Hepatocyte (in vitro differentiated cells): Measurements from ENCODE around the gene PLEKHA6. TPM values are rescaled to one million over a fixed set of nuclear protein-coding genes. Genes with fewer than 3 reads are reported as not detected.
A peak's percentile ranks its signal among the peaks of the same experiment; 100 is the strongest.

Source experiments
- DNase-seq: peaks from one replicate; pipeline ENCODE4 v3.0.0-alpha.2; 2016; ENCODE audit warnings: low spot score
- H2AFZ ChIP-seq: fragments of 200-600 bp; sonication (generic); 2 replicates; pipeline ENCODE4 v1.6.0; 2016; ENCODE audit warnings: antibody characterized with exemption, mild to moderate bottlenecking
- H3K27ac ChIP-seq: fragments of 200-600 bp; sonication (generic); 2 replicates; pipeline ENCODE4 v1.5.1; 2016; ENCODE audit warnings: mild to moderate bottlenecking
- H3K27me3 ChIP-seq: fragments of 200-600 bp; sonication (generic); 2 replicates; pipeline ENCODE4 v1.6.1; 2016
- H3K36me3 ChIP-seq: fragments of 200-600 bp; sonication (generic); replicated peaks from 2 replicates; pipeline ENCODE4 v1.5.1; 2016; ENCODE audit warnings: low read depth; ENCODE audit not compliant: insufficient read depth
- H3K4me1 ChIP-seq: fragments of 200-600 bp; sonication (generic); 2 replicates; pipeline ENCODE4 v1.5.1; 2016; ENCODE audit warnings: mild to moderate bottlenecking, moderate library complexity; ENCODE audit not compliant: insufficient read depth
- H3K4me2 ChIP-seq: fragments of 200-600 bp; sonication (generic); 2 replicates; pipeline ENCODE4 v1.6.0; 2016
- H3K4me3 ChIP-seq: fragments of 200-600 bp; sonication (generic); 2 replicates; pipeline ENCODE4 v1.5.1; 2016; ENCODE audit warnings: mild to moderate bottlenecking
- H3K79me2 ChIP-seq: fragments of 200-600 bp; sonication (generic); 2 replicates; pipeline ENCODE4 v1.6.0; 2017; ENCODE audit warnings: mild to moderate bottlenecking
- H3K9me2 ChIP-seq: fragments of 200-600 bp; sonication (generic); replicated peaks from 2 replicates; pipeline ENCODE4 v1.6.0; 2017; ENCODE audit warnings: mild to moderate bottlenecking; ENCODE audit not compliant: insufficient read depth
- H3K9me3 ChIP-seq: fragments of 200-600 bp; sonication (generic); 2 replicates; pipeline ENCODE4 v1.5.1; 2016; ENCODE audit warnings: low read depth, mild to moderate bottlenecking
- H4K20me1 ChIP-seq: fragments of 200-600 bp; sonication (generic); 2 replicates; pipeline ENCODE4 v1.6.0; 2016; ENCODE audit warnings: mild to moderate bottlenecking; ENCODE audit not compliant: insufficient read depth, poor library complexity, severe bottlenecking
- EZH2 ChIP-seq: fragments of 200-600 bp; sonication (generic); IDR thresholded peaks from 2 replicates; pipeline ENCODE4 v1.6.1; 2016; ENCODE audit warnings: antibody characterized with exemption, mild to moderate bottlenecking, borderline replicate concordance
- EZH2phosphoT487 ChIP-seq: fragments of 200-600 bp; sonication (generic); IDR thresholded peaks from one replicate; pipeline ENCODE4 v1.6.1; 2018; ENCODE audit warnings: antibody characterized with exemption, mild to moderate bottlenecking, low read depth, moderate library complexity; ENCODE audit not compliant: unreplicated experiment, severe bottlenecking
- WGBS: methylation state at CpG from one replicate; pipeline ENCODE4 v1.1.6; 2016; ENCODE audit warnings: low lambda C conversion rate; ENCODE audit errors: missing lambda C conversion rate; 5-methylcytosine and 5-hydroxymethylcytosine counted together
- polyA plus RNA-seq: library from polyadenylated mRNA; unstranded; fragments of >200 nt; fragmentation: Nextera tagmentation; extraction: Ambion mirVana; gene quantifications from 2 replicates; pipeline ENCODE4 v1.2.1, GENCODE V29; 2016
- total RNA-seq: library from RNA; depleted of rRNA; stranded (reverse); fragments of >200 nt; gene quantifications from 2 replicates; pipeline ENCODE4 v1.2.3, GENCODE V29; 2014
- TF ChIP-seq, protein P1 (sequence below): fragments of 200-600 bp; sonication (generic); IDR thresholded peaks from 2 replicates; pipeline ENCODE4 v1.5.1; 2016; ENCODE audit warnings: antibody characterized with exemption, mild to moderate bottlenecking; ENCODE audit not compliant: poor library complexity

Gene PLEKHA6, protein sequence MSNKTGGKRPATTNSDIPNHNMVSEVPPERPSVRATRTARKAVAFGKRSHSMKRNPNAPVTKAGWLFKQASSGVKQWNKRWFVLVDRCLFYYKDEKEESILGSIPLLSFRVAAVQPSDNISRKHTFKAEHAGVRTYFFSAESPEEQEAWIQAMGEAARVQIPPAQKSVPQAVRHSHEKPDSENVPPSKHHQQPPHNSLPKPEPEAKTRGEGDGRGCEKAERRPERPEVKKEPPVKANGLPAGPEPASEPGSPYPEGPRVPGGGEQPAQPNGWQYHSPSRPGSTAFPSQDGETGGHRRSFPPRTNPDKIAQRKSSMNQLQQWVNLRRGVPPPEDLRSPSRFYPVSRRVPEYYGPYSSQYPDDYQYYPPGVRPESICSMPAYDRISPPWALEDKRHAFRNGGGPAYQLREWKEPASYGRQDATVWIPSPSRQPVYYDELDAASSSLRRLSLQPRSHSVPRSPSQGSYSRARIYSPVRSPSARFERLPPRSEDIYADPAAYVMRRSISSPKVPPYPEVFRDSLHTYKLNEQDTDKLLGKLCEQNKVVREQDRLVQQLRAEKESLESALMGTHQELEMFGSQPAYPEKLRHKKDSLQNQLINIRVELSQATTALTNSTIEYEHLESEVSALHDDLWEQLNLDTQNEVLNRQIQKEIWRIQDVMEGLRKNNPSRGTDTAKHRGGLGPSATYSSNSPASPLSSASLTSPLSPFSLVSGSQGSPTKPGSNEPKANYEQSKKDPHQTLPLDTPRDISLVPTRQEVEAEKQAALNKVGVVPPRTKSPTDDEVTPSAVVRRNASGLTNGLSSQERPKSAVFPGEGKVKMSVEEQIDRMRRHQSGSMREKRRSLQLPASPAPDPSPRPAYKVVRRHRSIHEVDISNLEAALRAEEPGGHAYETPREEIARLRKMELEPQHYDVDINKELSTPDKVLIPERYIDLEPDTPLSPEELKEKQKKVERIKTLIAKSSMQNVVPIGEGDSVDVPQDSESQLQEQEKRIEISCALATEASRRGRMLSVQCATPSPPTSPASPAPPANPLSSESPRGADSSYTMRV
- total RNA-seq (14.3 and 31.5 TPM in 2 replicates), polyA plus RNA-seq (12.4 and 14.3 TPM in 2 replicates)

DNA sequence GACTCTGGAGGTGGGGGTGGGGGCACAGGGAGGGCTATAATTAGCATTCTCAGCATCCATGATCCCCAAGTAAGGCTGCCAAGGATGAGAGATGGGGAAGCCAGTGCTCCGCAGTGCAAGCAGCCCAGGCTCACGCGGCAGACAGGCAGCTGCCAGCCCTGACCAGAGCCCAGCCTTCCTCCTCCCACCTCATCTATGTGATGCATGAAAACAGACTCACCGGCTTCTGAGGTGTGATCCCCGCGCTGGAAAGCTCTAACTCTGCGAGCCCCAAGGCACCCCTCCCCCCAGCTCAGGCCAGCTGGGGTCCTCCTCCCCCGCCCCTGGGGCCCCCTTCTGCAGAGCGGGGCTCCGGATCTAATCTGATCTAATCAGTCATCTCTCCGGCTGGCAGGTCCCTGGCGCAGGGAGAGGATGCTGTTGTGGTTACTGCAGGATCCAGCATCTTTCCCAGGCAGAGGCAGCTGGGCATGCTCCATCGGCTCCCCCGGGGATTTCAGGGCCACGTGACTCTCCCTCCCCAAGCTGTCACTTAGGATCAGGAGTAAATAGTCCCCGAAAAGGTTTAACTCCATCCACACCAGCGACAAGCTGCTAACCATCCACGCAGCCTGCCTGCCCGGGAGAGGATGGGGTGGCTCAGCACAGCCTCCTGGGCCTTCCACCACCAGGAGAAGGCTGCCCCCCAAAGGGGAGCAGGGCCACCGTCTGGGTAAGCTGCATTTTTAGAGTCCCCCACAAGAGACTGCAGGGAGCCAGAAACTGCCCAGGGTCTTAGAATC, at the start of gene PLEKHA6:
Gene PLEKHA6, minus strand, starts transcription at position 456 of the 782 bp plus-strand sequence. CDS start 86,202 bp downstream, outside the sequence.
- Histone ChIP-seq H3K9me3 (no peaks in the 10 kb centered on the region), H3K4me2 (peak within 1 kb of the TSS; percentile 71), H3K27me3 (no peaks in the 10 kb centered on the region), H4K20me1 (no peaks in the 10 kb centered on the region), H3K4me3 (no peak within 1 kb of the TSS), H3K9me2 (no peaks in the 10 kb centered on the region), H2AFZ (no peak within 1 kb of the TSS), H3K79me2 (peaks cover 29% of the 10 kb centered on the region), H3K36me3 (no peaks in the 10 kb centered on the region), H3K4me1 (peaks cover 29% of the 10 kb centered on the region), H3K27ac (no peak within 1 kb of the TSS)
- peak; percentile 52 for DNase-seq
- WGBS: 15% methylated on average over 18 of the region's 20 CpGs
- TF ChIP-seq, protein P1, sequence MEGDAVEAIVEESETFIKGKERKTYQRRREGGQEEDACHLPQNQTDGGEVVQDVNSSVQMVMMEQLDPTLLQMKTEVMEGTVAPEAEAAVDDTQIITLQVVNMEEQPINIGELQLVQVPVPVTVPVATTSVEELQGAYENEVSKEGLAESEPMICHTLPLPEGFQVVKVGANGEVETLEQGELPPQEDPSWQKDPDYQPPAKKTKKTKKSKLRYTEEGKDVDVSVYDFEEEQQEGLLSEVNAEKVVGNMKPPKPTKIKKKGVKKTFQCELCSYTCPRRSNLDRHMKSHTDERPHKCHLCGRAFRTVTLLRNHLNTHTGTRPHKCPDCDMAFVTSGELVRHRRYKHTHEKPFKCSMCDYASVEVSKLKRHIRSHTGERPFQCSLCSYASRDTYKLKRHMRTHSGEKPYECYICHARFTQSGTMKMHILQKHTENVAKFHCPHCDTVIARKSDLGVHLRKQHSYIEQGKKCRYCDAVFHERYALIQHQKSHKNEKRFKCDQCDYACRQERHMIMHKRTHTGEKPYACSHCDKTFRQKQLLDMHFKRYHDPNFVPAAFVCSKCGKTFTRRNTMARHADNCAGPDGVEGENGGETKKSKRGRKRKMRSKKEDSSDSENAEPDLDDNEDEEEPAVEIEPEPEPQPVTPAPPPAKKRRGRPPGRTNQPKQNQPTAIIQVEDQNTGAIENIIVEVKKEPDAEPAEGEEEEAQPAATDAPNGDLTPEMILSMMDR: peak; percentile 45
- no peak for TF ChIP-seq EZH2phosphoT487

DNA sequence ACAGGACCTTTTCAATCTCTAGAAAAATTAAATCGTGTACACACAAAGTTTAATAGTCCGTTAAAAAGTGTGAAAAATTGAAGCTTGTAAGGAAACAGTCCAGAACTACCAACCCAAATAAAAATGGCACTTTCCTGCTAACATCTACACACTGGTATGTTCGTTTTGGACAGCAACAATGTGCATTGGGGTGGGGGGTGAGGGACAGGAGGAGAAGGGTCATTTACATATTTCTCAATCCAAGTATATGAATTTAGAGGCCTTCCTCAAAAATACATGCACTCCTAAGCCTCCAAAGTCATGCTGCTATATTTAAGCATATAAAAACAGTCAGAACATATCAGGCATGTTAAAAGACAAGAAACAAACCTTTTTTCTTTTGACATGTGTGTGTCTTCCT, 49.4 kb upstream of the PLEKHA6 start:
- peak overlapping the region; percentile 100 for H3K27ac ChIP-seq
- 3% methylated on average over 3 of the region's 3 CpGs for WGBS
- no peak for TF ChIP-seq EZH2phosphoT487
- TF ChIP-seq, protein P1: no peak
- TF ChIP-seq EZH2: no peak

DNA sequence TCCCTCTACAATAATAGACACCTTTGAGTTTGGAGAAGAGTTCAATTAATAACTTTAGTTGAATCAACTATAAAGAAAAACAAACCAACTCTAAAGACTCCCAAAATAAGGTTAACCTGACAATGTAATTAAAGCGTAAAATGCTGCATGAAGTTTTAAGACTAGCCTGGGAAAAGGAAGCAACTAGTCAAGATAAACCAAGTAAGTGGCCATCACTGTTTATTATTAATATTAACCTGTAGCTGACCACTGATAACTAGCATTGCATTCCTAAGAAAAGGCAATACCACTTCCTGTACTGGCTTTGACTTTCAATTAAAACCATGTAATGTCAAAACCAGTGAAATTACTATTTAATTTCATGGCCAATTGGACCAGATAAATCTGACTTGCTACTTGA, 48.9 kb upstream of the PLEKHA6 start:
- H3K4me1 ChIP-seq: peaks cover 17% of the 10 kb centered on the region
- H3K27me3 ChIP-seq: no peaks in the 10 kb centered on the region
- peaks cover 70% of the 10 kb centered on the region for H4K20me1 ChIP-seq
- H3K4me3 ChIP-seq: peak overlapping the region; percentile 96
- H3K36me3 ChIP-seq: peaks cover 5% of the 10 kb centered on the region
- H3K27ac ChIP-seq: peak overlapping the region; percentile 100
- TF ChIP-seq EZH2 (no peak), EZH2phosphoT487 (no peak)
- TF ChIP-seq, protein P1: no peak
- H2AFZ ChIP-seq: no peak overlapping the region
- peaks cover 86% of the 10 kb centered on the region for H3K79me2 ChIP-seq
- no peak for DNase-seq
- no peaks in the 10 kb centered on the region for H3K9me3 ChIP-seq
- WGBS: 0% methylated on average over 1 of the region's 1 CpG
- peak overlapping the region; percentile 81 for H3K4me2 ChIP-seq
- H3K9me2 ChIP-seq: no peaks in the 10 kb centered on the region

More for the DNA sequence above, 49.4 kb upstream of the PLEKHA6 start:
- peak overlapping the region; percentile 96 for H3K4me3 ChIP-seq
- peaks cover 68% of the 10 kb centered on the region for H4K20me1 ChIP-seq
- peak overlapping the region; percentile 81 for H3K4me2 ChIP-seq
- H3K9me2 ChIP-seq: no peaks in the 10 kb centered on the region
- no peaks in the 10 kb centered on the region for H3K9me3 ChIP-seq
- peaks cover 5% of the 10 kb centered on the region for H3K36me3 ChIP-seq
- H3K79me2 ChIP-seq: peaks cover 81% of the 10 kb centered on the region
- DNase-seq: no peak
- no peak overlapping the region for H2AFZ ChIP-seq
- peaks cover 17% of the 10 kb centered on the region for H3K4me1 ChIP-seq
- no peaks in the 10 kb centered on the region for H3K27me3 ChIP-seq
